Measurements from ENCODE around the gene UNC13D. TPM values are rescaled to one million over a fixed set of nuclear protein-coding genes. Genes with fewer than 3 reads are reported as not detected.

Gene UNC13D
- total and polyA plus RNA-seq, 9 of the 15 experiments (the other 6 are each of a cell fraction or from before 2014, with no cell fraction given): 0.86 to 244 (median 69.2) TPM

DNA sequence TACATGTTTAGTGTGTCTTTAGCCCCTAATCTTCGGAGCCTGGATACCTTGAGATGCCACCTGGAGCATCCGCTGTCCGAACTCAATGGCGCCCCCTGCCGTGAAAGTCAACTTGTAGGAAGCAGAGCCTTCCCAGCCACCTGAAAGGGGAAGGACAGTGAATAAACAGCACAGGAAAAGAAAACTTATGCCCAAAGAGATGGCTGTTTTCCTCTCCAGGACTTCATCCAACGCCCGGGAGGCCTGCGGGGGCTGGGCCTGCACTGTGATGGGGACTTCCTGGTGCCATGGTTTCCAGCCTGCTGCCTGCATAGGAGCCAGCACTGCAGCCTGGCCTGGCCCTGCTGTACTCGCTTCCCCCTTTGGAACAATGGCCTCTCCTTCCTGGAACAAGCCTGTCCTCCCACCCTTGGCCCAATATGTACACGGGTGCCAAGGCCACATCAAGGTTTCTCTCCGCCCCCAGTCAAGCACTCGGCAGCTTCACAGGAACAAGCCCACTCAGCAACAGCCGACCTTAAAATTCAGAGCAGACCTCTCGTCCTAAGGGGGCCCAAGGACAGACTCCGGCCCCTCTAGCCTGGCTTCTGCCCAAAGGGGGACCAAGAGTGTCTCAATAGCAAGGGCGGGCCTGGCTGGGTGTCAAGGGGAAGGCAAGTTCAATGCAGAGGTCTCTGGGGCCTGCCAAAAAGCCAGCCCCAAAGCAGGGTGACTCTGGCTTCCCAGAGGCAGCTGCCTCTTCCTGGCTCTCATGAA, 4.5 kb upstream of the UNC13D start (continued):
- TF ChIP-seq, protein P1, sequence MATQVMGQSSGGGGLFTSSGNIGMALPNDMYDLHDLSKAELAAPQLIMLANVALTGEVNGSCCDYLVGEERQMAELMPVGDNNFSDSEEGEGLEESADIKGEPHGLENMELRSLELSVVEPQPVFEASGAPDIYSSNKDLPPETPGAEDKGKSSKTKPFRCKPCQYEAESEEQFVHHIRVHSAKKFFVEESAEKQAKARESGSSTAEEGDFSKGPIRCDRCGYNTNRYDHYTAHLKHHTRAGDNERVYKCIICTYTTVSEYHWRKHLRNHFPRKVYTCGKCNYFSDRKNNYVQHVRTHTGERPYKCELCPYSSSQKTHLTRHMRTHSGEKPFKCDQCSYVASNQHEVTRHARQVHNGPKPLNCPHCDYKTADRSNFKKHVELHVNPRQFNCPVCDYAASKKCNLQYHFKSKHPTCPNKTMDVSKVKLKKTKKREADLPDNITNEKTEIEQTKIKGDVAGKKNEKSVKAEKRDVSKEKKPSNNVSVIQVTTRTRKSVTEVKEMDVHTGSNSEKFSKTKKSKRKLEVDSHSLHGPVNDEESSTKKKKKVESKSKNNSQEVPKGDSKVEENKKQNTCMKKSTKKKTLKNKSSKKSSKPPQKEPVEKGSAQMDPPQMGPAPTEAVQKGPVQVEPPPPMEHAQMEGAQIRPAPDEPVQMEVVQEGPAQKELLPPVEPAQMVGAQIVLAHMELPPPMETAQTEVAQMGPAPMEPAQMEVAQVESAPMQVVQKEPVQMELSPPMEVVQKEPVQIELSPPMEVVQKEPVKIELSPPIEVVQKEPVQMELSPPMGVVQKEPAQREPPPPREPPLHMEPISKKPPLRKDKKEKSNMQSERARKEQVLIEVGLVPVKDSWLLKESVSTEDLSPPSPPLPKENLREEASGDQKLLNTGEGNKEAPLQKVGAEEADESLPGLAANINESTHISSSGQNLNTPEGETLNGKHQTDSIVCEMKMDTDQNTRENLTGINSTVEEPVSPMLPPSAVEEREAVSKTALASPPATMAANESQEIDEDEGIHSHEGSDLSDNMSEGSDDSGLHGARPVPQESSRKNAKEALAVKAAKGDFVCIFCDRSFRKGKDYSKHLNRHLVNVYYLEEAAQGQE (IDR thresholded peaks at IDR 0.05; ENCODE audit: borderline replicate concordance): peak; percentile 52
- TF ChIP-seq, protein P1 (CRISPR knock-in tag; IDR thresholded peaks at IDR 0.05; ENCODE audit: low read depth): no peak
- TF ChIP-seq GTF2F1 (IDR thresholded peaks at IDR 0.05; ENCODE audit: low read depth, low read length) (no peak), ZBTB7A (IDR thresholded peaks at IDR 0.05; ENCODE audit: borderline replicate concordance, control insufficient read depth, low read depth, low read length) (no peak), ZNF197 (CRISPR knock-in tag; IDR thresholded peaks at IDR 0.05; ENCODE audit: low read depth) (no peak), SP2 (IDR thresholded peaks at IDR 0.05; ENCODE audit: extremely low read depth, low read depth, low read length, poor library complexity, severe bottlenecking) (no peak), RBBP5 (IDR thresholded peaks at IDR 0.05; ENCODE audit: borderline replicate concordance, insufficient read depth, low read length, poor library complexity, severe bottlenecking) (no peak), SMAD2 (IDR thresholded peaks at IDR 0.05; ENCODE audit: low read depth, low read length) (no peak), CTBP1 (IDR thresholded peaks at IDR 0.05; ENCODE audit: borderline replicate concordance) (peak; percentile 70), MTA2 (IDR thresholded peaks at IDR 0.05; ENCODE audit: low read depth) (no peak), WHSC1 (IDR thresholded peaks at IDR 0.05; ENCODE audit: low read length) (no peak), CHD2 (IDR thresholded peaks at IDR 0.05; ENCODE audit: low read depth, low read length) (no peak), CBFB (CRISPR knock-in tag; IDR thresholded peaks at IDR 0.05) (no peak), ZNF212 (CRISPR knock-in tag; IDR thresholded peaks at IDR 0.05) (no peak)
- TF ChIP-seq, protein P2, sequence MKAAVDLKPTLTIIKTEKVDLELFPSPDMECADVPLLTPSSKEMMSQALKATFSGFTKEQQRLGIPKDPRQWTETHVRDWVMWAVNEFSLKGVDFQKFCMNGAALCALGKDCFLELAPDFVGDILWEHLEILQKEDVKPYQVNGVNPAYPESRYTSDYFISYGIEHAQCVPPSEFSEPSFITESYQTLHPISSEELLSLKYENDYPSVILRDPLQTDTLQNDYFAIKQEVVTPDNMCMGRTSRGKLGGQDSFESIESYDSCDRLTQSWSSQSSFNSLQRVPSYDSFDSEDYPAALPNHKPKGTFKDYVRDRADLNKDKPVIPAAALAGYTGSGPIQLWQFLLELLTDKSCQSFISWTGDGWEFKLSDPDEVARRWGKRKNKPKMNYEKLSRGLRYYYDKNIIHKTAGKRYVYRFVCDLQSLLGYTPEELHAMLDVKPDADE (conservative IDR thresholded peaks at IDR 0.05; ENCODE audit: control insufficient read depth, low read depth, low read length): 0 out of 2 replicates have a peak, but pooled peaks have one; percentile 8
- TF ChIP-seq, protein P3, sequence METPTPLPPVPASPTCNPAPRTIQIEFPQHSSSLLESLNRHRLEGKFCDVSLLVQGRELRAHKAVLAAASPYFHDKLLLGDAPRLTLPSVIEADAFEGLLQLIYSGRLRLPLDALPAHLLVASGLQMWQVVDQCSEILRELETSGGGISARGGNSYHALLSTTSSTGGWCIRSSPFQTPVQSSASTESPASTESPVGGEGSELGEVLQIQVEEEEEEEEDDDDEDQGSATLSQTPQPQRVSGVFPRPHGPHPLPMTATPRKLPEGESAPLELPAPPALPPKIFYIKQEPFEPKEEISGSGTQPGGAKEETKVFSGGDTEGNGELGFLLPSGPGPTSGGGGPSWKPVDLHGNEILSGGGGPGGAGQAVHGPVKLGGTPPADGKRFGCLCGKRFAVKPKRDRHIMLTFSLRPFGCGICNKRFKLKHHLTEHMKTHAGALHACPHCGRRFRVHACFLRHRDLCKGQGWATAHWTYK (CRISPR knock-in tag; IDR thresholded peaks at IDR 0.05): no peak
- TF ChIP-seq, protein P4, sequence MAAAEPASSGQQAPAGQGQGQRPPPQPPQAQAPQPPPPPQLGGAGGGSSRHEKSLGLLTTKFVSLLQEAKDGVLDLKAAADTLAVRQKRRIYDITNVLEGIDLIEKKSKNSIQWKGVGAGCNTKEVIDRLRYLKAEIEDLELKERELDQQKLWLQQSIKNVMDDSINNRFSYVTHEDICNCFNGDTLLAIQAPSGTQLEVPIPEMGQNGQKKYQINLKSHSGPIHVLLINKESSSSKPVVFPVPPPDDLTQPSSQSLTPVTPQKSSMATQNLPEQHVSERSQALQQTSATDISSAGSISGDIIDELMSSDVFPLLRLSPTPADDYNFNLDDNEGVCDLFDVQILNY (CRISPR knock-in tag; IDR thresholded peaks at IDR 0.05): no peak
